Measurements from ENCODE around the gene ADAT3.

Gene ADAT3

DNA sequence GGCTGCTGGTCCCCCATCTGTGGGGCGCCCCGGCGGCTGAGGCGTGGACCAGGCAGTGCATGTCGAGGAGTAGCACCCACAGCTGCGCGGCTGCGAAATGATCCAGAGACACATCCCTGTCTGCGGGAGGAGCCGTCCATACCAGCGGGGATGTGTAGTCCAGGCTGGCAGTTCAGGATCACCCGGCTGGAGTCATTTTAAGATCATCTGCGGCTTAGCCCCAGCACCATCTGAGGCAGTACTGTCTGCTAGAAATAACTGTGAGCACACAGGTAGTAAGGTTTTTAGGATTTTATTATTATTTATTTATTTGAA is 3.1 kb downstream of the ADAT3 start:
- H3K79me2 ChIP-seq (ENCODE audit: insufficient read depth, low read depth) = peaks cover 31% of the 10 kb centered on the region; the same call in 1 of the 2 replicates
- H4K20me1 ChIP-seq (ENCODE audit: insufficient read depth) = no peaks in the 10 kb centered on the region
- H3K36me3 ChIP-seq (ENCODE audit: insufficient read depth) = no peaks in the 10 kb centered on the region
- H2AFZ ChIP-seq (ENCODE audit: low read depth) = no peak overlapping the region
- peaks cover 19% of the 10 kb centered on the region for H3K4me1 ChIP-seq (ENCODE audit: low read depth, poor library complexity, severe bottlenecking)
- H3K27me3 ChIP-seq (ENCODE audit: insufficient read depth, low read depth) = no peaks in the 10 kb centered on the region
- H3K4me2 ChIP-seq = no peak overlapping the region
- TF ChIP-seq, protein P1, sequence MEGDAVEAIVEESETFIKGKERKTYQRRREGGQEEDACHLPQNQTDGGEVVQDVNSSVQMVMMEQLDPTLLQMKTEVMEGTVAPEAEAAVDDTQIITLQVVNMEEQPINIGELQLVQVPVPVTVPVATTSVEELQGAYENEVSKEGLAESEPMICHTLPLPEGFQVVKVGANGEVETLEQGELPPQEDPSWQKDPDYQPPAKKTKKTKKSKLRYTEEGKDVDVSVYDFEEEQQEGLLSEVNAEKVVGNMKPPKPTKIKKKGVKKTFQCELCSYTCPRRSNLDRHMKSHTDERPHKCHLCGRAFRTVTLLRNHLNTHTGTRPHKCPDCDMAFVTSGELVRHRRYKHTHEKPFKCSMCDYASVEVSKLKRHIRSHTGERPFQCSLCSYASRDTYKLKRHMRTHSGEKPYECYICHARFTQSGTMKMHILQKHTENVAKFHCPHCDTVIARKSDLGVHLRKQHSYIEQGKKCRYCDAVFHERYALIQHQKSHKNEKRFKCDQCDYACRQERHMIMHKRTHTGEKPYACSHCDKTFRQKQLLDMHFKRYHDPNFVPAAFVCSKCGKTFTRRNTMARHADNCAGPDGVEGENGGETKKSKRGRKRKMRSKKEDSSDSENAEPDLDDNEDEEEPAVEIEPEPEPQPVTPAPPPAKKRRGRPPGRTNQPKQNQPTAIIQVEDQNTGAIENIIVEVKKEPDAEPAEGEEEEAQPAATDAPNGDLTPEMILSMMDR (conservative IDR thresholded peaks at IDR 0.05; ENCODE audit: low read depth, low read length) = no peak
- H3K27ac ChIP-seq = no peak overlapping the region
- H3K4me3 ChIP-seq (IDR thresholded peaks at IDR 0.05; ENCODE audit: insufficient read depth, low read depth, low read length) = no peak overlapping the region
- H3K9ac ChIP-seq = no peak overlapping the region

DNA sequence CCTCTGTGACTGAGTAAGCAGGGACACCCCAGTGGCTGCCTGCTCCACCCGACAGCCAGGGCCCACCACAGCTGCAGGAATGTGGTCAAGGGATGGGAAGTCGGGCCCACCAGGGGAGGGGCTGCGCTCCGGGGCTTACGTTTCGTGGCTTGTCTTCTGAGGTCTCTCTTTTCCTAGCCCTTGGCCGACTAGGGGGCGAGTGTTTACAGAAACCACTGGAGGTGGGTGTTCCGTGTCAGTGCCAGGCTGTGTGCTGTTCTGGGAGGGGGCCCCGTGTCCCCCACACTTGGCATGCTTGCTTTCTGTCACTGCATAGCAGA is 4.5 kb downstream of the ADAT3 start:
- no peaks in the 10 kb centered on the region for H3K36me3 ChIP-seq (ENCODE audit: insufficient read depth)
- peaks cover 6% of the 10 kb centered on the region for H3K4me1 ChIP-seq (ENCODE audit: low read depth, poor library complexity, severe bottlenecking)
- no peaks in the 10 kb centered on the region for H3K27me3 ChIP-seq (ENCODE audit: insufficient read depth, low read depth)
- H3K9ac ChIP-seq = no peak overlapping the region
- no peak overlapping the region for H3K4me3 ChIP-seq (IDR thresholded peaks at IDR 0.05; ENCODE audit: insufficient read depth, low read depth, low read length)
- no peak overlapping the region for H3K4me2 ChIP-seq
- H3K27ac ChIP-seq = no peak overlapping the region
- H4K20me1 ChIP-seq (ENCODE audit: insufficient read depth) = no peaks in the 10 kb centered on the region
- TF ChIP-seq, protein P1 (conservative IDR thresholded peaks at IDR 0.05; ENCODE audit: low read depth, low read length) = no peak
- peaks cover 31% of the 10 kb centered on the region; the same call in 1 of the 2 replicates for H3K79me2 ChIP-seq (ENCODE audit: insufficient read depth, low read depth)
- H2AFZ ChIP-seq (ENCODE audit: low read depth) = no peak overlapping the region

- H2AFZ ChIP-seq (ENCODE audit: low read depth) = no peak overlapping the region
- peaks cover 31% of the 10 kb centered on the region; the same call in 1 of the 2 replicates for H3K79me2 ChIP-seq (ENCODE audit: insufficient read depth, low read depth)
- no peak overlapping the region for H3K27ac ChIP-seq
- no peak overlapping the region for H3K9ac ChIP-seq
- H3K4me2 ChIP-seq = no peak overlapping the region
- no peaks in the 10 kb centered on the region for H4K20me1 ChIP-seq (ENCODE audit: insufficient read depth)
- TF ChIP-seq, protein P1 (conservative IDR thresholded peaks at IDR 0.05; ENCODE audit: low read depth, low read length) = no peak
- H3K4me3 ChIP-seq (IDR thresholded peaks at IDR 0.05; ENCODE audit: insufficient read depth, low read depth, low read length) = no peak overlapping the region
- peaks cover 4% of the 10 kb centered on the region for H3K4me1 ChIP-seq (ENCODE audit: low read depth, poor library complexity, severe bottlenecking)
- H3K36me3 ChIP-seq (ENCODE audit: insufficient read depth) = no peaks in the 10 kb centered on the region
- no peaks in the 10 kb centered on the region for H3K27me3 ChIP-seq (ENCODE audit: insufficient read depth, low read depth)
Measured at GRCh38 chr19:1910177-1910576, 5.0 kb downstream of the ADAT3 start.

GRCh38 chr19:1911098-1911497 is 5.9 kb downstream of the ADAT3 start:
- peaks cover under 1% of the 10 kb centered on the region for H3K4me1 ChIP-seq (ENCODE audit: low read depth, poor library complexity, severe bottlenecking)
- no peak overlapping the region for H3K27ac ChIP-seq
- TF ChIP-seq, protein P1 (conservative IDR thresholded peaks at IDR 0.05; ENCODE audit: low read depth, low read length) = no peak

DNA sequence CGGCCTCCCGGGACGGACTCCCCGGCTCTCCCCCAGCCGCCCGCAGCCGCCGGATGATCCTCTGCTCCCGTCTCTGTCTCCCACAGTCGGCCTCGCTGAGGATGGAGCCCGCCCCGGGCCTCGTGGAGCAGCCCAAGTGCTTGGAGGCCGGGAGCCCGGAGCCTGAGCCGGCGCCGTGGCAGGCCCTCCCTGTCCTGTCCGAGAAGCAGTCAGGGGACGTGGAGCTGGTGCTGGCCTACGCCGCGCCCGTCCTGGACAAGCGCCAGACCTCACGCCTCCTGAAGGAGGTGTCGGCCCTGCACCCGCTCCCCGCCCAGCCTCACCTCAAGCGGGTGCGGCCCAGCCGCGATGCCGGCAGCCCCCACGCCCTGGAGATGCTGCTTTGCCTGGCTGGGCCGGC is 6.8 kb downstream of the ADAT3 start:
- H3K79me2 ChIP-seq (ENCODE audit: insufficient read depth, low read depth) = peaks cover 22% of the 10 kb centered on the region; the same call in 1 of the 2 replicates
- H3K36me3 ChIP-seq (ENCODE audit: insufficient read depth) = no peaks in the 10 kb centered on the region
- H3K9ac ChIP-seq = no peak overlapping the region
- H3K4me3 ChIP-seq (IDR thresholded peaks at IDR 0.05; ENCODE audit: insufficient read depth, low read depth, low read length) = no peak overlapping the region
- H3K4me2 ChIP-seq = no peak overlapping the region
- H2AFZ ChIP-seq (ENCODE audit: low read depth) = no peak overlapping the region
- no peaks in the 10 kb centered on the region for H3K27me3 ChIP-seq (ENCODE audit: insufficient read depth, low read depth)
- no peaks in the 10 kb centered on the region for H3K4me1 ChIP-seq (ENCODE audit: low read depth, poor library complexity, severe bottlenecking)
- no peak overlapping the region for H3K27ac ChIP-seq
- TF ChIP-seq, protein P1 (conservative IDR thresholded peaks at IDR 0.05; ENCODE audit: low read depth, low read length) = no peak
- H4K20me1 ChIP-seq (ENCODE audit: insufficient read depth) = no peaks in the 10 kb centered on the region

More at GRCh38 chr19:1911098-1911497, 5.9 kb downstream of the ADAT3 start:
- H3K4me2 ChIP-seq = no peak overlapping the region
- no peak overlapping the region for H3K4me3 ChIP-seq (IDR thresholded peaks at IDR 0.05; ENCODE audit: insufficient read depth, low read depth, low read length)
- no peaks in the 10 kb centered on the region for H4K20me1 ChIP-seq (ENCODE audit: insufficient read depth)
- H3K36me3 ChIP-seq (ENCODE audit: insufficient read depth) = no peaks in the 10 kb centered on the region
- H3K9ac ChIP-seq = no peak overlapping the region
- peaks cover 26% of the 10 kb centered on the region; the same call in 1 of the 2 replicates for H3K79me2 ChIP-seq (ENCODE audit: insufficient read depth, low read depth)
- H2AFZ ChIP-seq (ENCODE audit: low read depth) = no peak overlapping the region
- H3K27me3 ChIP-seq (ENCODE audit: insufficient read depth, low read depth) = no peaks in the 10 kb centered on the region

Data from KMS-11 (cell line).